Keratinocyte (primary cell): ENCODE measurements around the gene SCO1.

Experiments
- EZH2 ChIP-seq: IDR thresholded peaks from one replicate; pipeline ENCODE4 v1.6.1; 2012; ENCODE audit warnings: inconsistent platforms, mild to moderate bottlenecking, low read length, moderate library complexity
- TF ChIP-seq, protein P1 (sequence below), 3 experiments: IDR thresholded peaks in 1 of 3; conservative IDR thresholded peaks in 1 of 3; optimal IDR thresholded peaks in 1 of 3; 2 replicates in 2 of 3; 3 replicates in 1 of 3; pipeline versions ENCODE3 to v1.5.1; 2011; ENCODE audit warnings: low read length in 3 of 3, mild to moderate bottlenecking in 3 of 3, moderate library complexity in 2 of 3, control low read depth in 1 of 3, inconsistent platforms in 1 of 3; ENCODE audit not compliant: insufficient read depth in 2 of 3; ENCODE audit errors: extremely low read depth in 1 of 3

DNA sequence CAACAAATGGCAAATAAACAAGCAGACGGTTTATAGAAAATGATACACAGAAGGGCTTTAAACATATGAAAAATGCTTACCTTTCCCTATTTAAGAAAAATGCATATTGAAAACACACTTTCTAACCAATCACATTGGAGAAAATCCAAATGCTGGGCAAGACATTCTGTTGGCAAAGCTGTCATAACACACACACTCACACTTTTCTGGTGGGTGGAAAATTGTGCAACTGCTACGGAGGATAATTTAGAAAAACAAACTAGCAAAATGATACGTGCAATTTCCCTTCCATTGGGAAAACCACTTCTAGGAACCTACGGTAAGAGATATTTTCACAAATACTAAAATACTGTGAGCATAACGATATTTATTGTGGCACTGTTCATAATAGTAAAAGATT is 30.4 kb downstream of the SCO1 start:
- TF ChIP-seq, protein P1, sequence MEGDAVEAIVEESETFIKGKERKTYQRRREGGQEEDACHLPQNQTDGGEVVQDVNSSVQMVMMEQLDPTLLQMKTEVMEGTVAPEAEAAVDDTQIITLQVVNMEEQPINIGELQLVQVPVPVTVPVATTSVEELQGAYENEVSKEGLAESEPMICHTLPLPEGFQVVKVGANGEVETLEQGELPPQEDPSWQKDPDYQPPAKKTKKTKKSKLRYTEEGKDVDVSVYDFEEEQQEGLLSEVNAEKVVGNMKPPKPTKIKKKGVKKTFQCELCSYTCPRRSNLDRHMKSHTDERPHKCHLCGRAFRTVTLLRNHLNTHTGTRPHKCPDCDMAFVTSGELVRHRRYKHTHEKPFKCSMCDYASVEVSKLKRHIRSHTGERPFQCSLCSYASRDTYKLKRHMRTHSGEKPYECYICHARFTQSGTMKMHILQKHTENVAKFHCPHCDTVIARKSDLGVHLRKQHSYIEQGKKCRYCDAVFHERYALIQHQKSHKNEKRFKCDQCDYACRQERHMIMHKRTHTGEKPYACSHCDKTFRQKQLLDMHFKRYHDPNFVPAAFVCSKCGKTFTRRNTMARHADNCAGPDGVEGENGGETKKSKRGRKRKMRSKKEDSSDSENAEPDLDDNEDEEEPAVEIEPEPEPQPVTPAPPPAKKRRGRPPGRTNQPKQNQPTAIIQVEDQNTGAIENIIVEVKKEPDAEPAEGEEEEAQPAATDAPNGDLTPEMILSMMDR (optimal IDR thresholded peaks at IDR 0.05 in 1 of 3, IDR thresholded peaks at IDR 0.05 in 1 of 3, conservative IDR thresholded peaks at IDR 0.05 in 1 of 3; ENCODE audit: extremely low read depth in 1 of 3, insufficient read depth in 2 of 3, low read length in 3 of 3): no peak
- TF ChIP-seq EZH2: no peak
